Stimulated activated memory B cell treated with anti-CD40 and anti-IgM and Interleukin-4, amounts not matched to agents 10 μg/mL and 1 μg/mL and 100 μg/mL, for 72 hours (primary cell): Measurements from ENCODE around the gene SMPX.

Experiments used
- ATAC-seq: fragments of 150-1000 bp; cut with Tn5 transposase; 2 replicates; pipeline ENCODE4 v1.10.0; 2021
- H3K27ac Mint-ChIP-seq: one replicate; pipeline ENCODE4 v1.8.0; 2022; ENCODE audit warnings: mild to moderate bottlenecking, mixed read lengths
- H3K27me3 Mint-ChIP-seq: one replicate; pipeline ENCODE4 v1.8.0; 2022; ENCODE audit warnings: mixed read lengths
- H3K36me3 Mint-ChIP-seq: one replicate; pipeline ENCODE4 v1.8.0; 2022; ENCODE audit warnings: mixed read lengths
- H3K4me1 Mint-ChIP-seq: one replicate; pipeline ENCODE4 v1.8.0; 2022; ENCODE audit warnings: mixed read lengths
- H3K4me3 Mint-ChIP-seq: one replicate; pipeline ENCODE4 v1.8.0; 2022; ENCODE audit warnings: mild to moderate bottlenecking, moderate library complexity, mixed read lengths
- H3K9me3 Mint-ChIP-seq: one replicate; pipeline ENCODE4 v1.8.0; 2022; ENCODE audit warnings: mixed read lengths

The SMPX gene

DNA sequence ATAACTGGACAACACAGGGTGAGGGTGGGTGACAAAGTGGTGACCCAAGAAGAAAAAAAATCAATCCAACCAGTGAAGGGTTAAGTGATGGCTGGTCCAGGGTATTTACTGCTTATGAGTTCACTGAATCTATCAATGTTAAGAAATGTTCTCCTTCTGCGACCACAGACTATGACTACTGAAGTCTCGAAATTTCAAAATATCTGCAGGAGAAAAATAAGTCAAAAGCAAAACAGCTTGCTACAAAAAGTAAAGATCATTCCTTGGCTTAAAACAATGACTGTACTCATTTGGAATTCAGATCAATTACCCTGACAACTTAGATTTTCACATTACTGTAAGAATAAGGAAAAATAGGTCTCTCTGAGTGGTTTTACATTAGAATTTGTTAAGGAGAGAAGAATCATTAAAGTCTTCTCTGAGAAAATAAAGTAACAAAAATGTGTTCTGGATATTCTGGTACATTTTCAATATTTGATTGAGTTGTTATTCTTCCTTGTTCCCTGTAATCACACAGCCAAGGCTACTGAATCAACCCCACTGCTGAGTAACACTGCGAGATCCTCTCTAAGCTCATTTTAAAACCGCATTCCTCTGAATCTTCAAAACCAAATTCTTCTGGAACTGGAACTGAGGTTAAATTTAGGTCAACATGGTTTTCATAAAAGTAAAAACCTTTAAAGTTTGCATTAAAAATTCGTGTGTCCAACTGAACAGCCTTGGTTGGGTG is 22.7 kb downstream of the SMPX start:
- H3K27ac Mint-ChIP-seq = no peak overlapping the region
- no peaks in the 10 kb centered on the region for H3K36me3 Mint-ChIP-seq
- no peak overlapping the region for H3K4me3 Mint-ChIP-seq
- H3K4me1 Mint-ChIP-seq = no peaks in the 10 kb centered on the region
- H3K27me3 Mint-ChIP-seq = no peaks in the 10 kb centered on the region
- no peak for ATAC-seq
- H3K9me3 Mint-ChIP-seq = no peaks in the 10 kb centered on the region

DNA sequence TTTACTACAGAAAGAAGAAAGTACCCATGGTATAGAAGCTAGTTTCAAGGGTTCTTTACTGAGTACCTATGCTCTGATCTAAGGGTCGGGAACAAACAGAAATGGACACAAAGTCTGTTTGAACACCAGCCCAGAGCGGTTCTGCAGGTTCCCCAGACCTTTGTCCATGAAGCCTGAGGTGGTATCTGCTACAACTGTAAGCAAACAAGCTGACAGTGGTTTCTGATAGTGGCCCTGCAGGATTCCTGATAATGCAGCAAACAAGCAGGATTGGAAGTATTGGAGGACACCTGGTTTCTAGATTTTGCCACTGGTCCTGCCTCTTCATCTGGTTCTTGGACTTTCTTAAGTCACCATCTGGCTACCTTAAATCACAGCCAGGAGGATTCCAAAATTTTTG is 23.7 kb downstream of the SMPX start:
- Mint-ChIP-seq H3K27me3 (no peaks in the 10 kb centered on the region), H3K4me3 (no peak overlapping the region), H3K9me3 (no peaks in the 10 kb centered on the region), H3K4me1 (no peaks in the 10 kb centered on the region), H3K36me3 (no peaks in the 10 kb centered on the region), H3K27ac (no peak overlapping the region)
- ATAC-seq = no peak

DNA sequence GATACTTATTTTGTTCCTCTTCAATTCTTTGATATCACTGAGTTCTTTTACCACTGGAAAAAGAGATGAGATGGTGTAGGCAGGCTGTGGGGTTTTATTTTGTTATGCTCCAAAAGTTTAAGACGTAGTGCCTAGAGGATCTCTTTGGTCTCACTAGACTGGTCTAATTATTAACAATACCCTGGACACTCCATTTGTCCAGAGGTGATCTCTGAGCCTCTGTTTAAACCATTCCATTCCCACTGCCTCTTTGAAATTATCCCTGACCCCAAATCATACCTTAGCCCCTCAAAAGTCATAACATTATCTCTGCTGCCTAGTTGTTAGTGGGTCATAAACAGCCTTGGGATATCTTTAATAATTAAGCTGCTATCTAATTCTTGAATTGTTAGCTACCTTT is 24.2 kb downstream of the SMPX start:
- Mint-ChIP-seq H3K27ac (no peak overlapping the region), H3K27me3 (no peaks in the 10 kb centered on the region), H3K9me3 (no peaks in the 10 kb centered on the region), H3K36me3 (no peaks in the 10 kb centered on the region), H3K4me3 (no peak overlapping the region), H3K4me1 (no peaks in the 10 kb centered on the region)
- no peak for ATAC-seq

GRCh38 chrX:21730026-21730425 is 27.9 kb downstream of the SMPX start:
- ATAC-seq = no peak
- H3K27me3 Mint-ChIP-seq = peaks cover 7% of the 10 kb centered on the region
- no peak overlapping the region for H3K27ac Mint-ChIP-seq

DNA sequence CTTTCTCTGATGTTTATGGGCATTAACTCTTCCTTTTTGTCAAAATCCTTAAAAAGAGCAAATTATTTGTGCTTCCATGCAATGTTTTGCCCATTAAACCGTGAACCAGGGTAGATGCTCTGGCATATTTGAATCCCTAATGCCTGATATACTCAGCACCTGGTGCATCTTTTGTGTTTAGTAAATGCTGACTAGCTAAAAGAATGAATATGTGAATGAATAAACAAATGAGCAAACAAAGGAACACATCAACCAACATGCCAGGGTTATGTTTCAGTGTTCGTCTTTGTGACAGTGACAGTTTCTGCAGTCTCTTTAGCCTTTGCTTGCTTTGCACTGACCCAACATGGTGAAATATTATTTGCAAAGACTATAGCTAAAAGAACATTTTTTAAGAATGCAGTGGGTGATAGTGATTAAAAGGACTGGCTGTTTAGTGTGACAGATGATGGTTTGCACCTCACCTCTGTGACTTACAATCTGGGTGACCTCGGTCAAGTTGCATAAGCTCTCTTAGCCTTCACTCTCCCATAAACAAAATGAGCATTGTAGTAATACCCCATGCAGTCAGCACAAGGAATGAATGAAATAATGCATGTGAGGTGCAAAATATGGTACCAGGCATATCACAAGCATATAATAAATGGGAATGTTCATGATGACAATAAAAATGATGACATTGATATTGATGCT is 29.5 kb downstream of the SMPX start:
- ATAC-seq = no peak
- H3K36me3 Mint-ChIP-seq = no peaks in the 10 kb centered on the region
- H3K4me3 Mint-ChIP-seq = no peak overlapping the region
- H3K27ac Mint-ChIP-seq = no peak overlapping the region
- H3K9me3 Mint-ChIP-seq = no peaks in the 10 kb centered on the region
- no peaks in the 10 kb centered on the region for H3K4me1 Mint-ChIP-seq
- peaks cover 7% of the 10 kb centered on the region for H3K27me3 Mint-ChIP-seq

More at GRCh38 chrX:21730026-21730425, 27.9 kb downstream of the SMPX start:
- Mint-ChIP-seq H3K4me1 (no peaks in the 10 kb centered on the region), H3K36me3 (no peaks in the 10 kb centered on the region), H3K4me3 (no peak overlapping the region), H3K9me3 (no peaks in the 10 kb centered on the region)

DNA sequence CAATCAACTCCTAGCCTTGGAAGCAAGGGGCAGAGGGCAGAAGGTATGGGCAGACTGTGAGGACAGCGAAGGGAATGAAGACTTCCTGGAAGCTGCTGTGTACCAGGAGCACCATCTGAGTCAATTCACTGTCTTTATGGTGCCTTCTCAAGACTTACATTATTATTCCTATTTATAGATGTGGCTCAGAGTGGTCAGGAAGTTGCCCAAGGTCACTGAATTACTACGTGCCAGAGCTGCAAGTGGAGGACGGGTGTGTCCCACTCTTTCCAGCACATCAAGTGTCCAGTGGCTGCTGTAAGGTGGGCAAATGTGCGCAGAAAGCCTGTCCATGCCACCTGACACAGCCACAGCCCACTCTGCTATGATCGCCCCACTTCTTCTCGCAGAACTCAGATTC is 32.0 kb downstream of the SMPX start:
- H3K4me1 Mint-ChIP-seq = no peaks in the 10 kb centered on the region
- peaks cover 7% of the 10 kb centered on the region for H3K27me3 Mint-ChIP-seq
- no peak overlapping the region for H3K27ac Mint-ChIP-seq
- H3K4me3 Mint-ChIP-seq = no peak overlapping the region
- H3K9me3 Mint-ChIP-seq = no peaks in the 10 kb centered on the region
- H3K36me3 Mint-ChIP-seq = no peaks in the 10 kb centered on the region
- no peak for ATAC-seq

- H3K27me3 Mint-ChIP-seq = peaks cover 7% of the 10 kb centered on the region
- H3K4me1 Mint-ChIP-seq = no peaks in the 10 kb centered on the region
These were observed 32.4 kb downstream of the SMPX start for GRCh38 chrX:21725496-21725895.

GRCh38 chrX:21723814-21724213 is 34.1 kb downstream of the SMPX start:
- H3K36me3 Mint-ChIP-seq = no peaks in the 10 kb centered on the region
- H3K27ac Mint-ChIP-seq = no peak overlapping the region
- H3K4me3 Mint-ChIP-seq = no peak overlapping the region
- ATAC-seq = no peak
- H3K9me3 Mint-ChIP-seq = no peaks in the 10 kb centered on the region
- H3K27me3 Mint-ChIP-seq = peaks cover 7% of the 10 kb centered on the region
- no peaks in the 10 kb centered on the region for H3K4me1 Mint-ChIP-seq

More at GRCh38 chrX:21725496-21725895, 32.4 kb downstream of the SMPX start:
- no peak for ATAC-seq
- H3K27ac Mint-ChIP-seq = no peak overlapping the region
- H3K4me3 Mint-ChIP-seq = no peak overlapping the region
- H3K9me3 Mint-ChIP-seq = no peaks in the 10 kb centered on the region
- no peaks in the 10 kb centered on the region for H3K36me3 Mint-ChIP-seq

DNA sequence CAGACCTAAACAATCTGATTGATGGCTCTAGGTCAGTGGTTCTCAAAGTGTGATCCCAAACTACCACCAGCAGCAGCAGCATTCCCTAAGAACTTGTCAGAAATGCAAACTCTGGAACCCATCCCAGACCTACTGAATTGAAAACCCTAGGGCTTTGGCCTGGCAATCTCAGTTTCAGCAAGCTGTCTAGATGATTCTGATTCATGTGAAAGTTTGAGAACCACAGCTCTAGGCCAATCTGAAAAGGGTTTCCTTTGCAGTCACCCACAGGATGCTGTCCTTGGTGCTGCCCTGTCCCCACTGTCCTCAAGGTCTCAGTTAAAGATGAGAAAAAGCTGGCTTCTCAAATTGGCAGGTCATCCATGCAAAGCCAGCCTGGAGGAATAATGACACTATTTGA is 34.8 kb downstream of the SMPX start:
- Mint-ChIP-seq H3K27ac (no peak overlapping the region), H3K4me3 (no peak overlapping the region), H3K9me3 (no peaks in the 10 kb centered on the region), H3K27me3 (peaks cover 2% of the 10 kb centered on the region), H3K36me3 (no peaks in the 10 kb centered on the region), H3K4me1 (no peaks in the 10 kb centered on the region)
- ATAC-seq = no peak

- Mint-ChIP-seq H3K4me3 (no peak overlapping the region), H3K9me3 (no peaks in the 10 kb centered on the region), H3K27ac (no peak overlapping the region), H3K4me1 (no peaks in the 10 kb centered on the region), H3K27me3 (no peaks in the 10 kb centered on the region), H3K36me3 (no peaks in the 10 kb centered on the region)
- no peak for ATAC-seq
These were observed 36.7 kb downstream of the SMPX start for GRCh38 chrX:21721195-21721594.

GRCh38 chrX:21718575-21718974 is 39.3 kb downstream of the SMPX start:
- Mint-ChIP-seq H3K27me3 (no peaks in the 10 kb centered on the region), H3K9me3 (no peaks in the 10 kb centered on the region), H3K27ac (no peak overlapping the region), H3K4me3 (no peak overlapping the region), H3K36me3 (no peaks in the 10 kb centered on the region), H3K4me1 (no peaks in the 10 kb centered on the region)
- ATAC-seq = no peak

GRCh38 chrX:21717802-21718201 is 40.1 kb downstream of the SMPX start:
- Mint-ChIP-seq H3K9me3 (no peaks in the 10 kb centered on the region), H3K27ac (no peak overlapping the region), H3K4me3 (no peak overlapping the region), H3K36me3 (no peaks in the 10 kb centered on the region), H3K27me3 (no peaks in the 10 kb centered on the region), H3K4me1 (no peaks in the 10 kb centered on the region)
- ATAC-seq = no peak

DNA sequence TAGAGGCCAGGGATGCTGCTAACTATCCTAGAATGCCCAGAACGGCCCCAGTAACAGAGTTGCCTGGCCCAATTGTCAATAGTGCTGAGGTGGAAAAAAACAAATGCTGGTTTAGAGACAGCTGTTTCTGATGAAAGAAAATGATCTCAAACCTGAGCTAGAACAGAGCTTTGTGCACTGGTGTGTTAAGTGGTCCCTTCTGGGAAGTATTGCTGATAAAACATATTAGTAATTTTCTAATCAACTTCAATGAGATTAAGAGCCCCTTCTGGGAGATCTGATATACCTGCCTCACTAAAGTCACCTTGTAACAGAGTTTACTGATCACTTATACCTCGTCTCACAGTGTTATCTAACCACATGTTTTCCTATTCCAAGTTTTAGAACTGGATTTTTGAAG is 42.1 kb downstream of the SMPX start:
- H3K27ac Mint-ChIP-seq = no peak overlapping the region
- no peak for ATAC-seq

DNA sequence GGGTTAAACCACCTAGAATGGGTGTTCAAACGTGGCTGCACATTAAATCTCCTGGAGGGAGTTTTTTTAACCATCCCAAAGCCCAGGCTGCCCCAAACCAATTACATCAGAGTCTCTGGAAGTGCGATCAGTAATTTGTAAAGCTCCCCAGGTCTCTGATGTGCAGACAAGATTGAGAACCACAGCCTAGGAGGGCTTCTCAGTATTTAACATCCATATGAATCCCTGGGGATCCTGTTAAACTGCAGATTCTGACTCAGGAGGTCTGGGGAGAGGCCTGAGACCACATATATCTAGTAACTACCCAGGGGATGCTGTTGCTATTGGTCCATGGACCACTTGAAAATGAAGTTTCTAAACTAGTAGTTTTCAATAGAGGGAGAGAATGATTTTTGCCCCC is 42.6 kb downstream of the SMPX start:
- Mint-ChIP-seq H3K36me3 (no peaks in the 10 kb centered on the region), H3K9me3 (no peaks in the 10 kb centered on the region), H3K27ac (no peak overlapping the region), H3K4me1 (no peaks in the 10 kb centered on the region), H3K4me3 (no peak overlapping the region), H3K27me3 (no peaks in the 10 kb centered on the region)
- no peak for ATAC-seq

More for the DNA sequence above, 42.1 kb downstream of the SMPX start:
- Mint-ChIP-seq H3K9me3 (no peaks in the 10 kb centered on the region), H3K4me1 (no peaks in the 10 kb centered on the region), H3K4me3 (no peak overlapping the region), H3K36me3 (no peaks in the 10 kb centered on the region), H3K27me3 (no peaks in the 10 kb centered on the region)

- Mint-ChIP-seq H3K4me1 (no peaks in the 10 kb centered on the region), H3K27ac (no peak overlapping the region), H3K4me3 (no peak overlapping the region), H3K27me3 (no peaks in the 10 kb centered on the region), H3K9me3 (no peaks in the 10 kb centered on the region), H3K36me3 (no peaks in the 10 kb centered on the region)
- ATAC-seq = no peak
These were observed 46.1 kb downstream of the SMPX start for GRCh38 chrX:21711848-21712197.

- Mint-ChIP-seq H3K9me3 (no peaks in the 10 kb centered on the region), H3K36me3 (no peaks in the 10 kb centered on the region), H3K4me3 (no peak overlapping the region), H3K4me1 (no peaks in the 10 kb centered on the region), H3K27me3 (no peaks in the 10 kb centered on the region), H3K27ac (no peak overlapping the region)
- no peak for ATAC-seq
These were observed 46.6 kb downstream of the SMPX start for GRCh38 chrX:21711129-21711847.
